Measurements from ENCODE around the gene CDK8. TPM values are rescaled to one million over a fixed set of nuclear protein-coding genes. Genes with fewer than 3 reads are reported as not detected.

CDK8 gene
- total and polyA plus RNA-seq, 2 donors (not counting 3 experiments of a cell fraction or from before 2014, with no cell fraction given), result 12.2 to 13.3 TPM

DNA sequence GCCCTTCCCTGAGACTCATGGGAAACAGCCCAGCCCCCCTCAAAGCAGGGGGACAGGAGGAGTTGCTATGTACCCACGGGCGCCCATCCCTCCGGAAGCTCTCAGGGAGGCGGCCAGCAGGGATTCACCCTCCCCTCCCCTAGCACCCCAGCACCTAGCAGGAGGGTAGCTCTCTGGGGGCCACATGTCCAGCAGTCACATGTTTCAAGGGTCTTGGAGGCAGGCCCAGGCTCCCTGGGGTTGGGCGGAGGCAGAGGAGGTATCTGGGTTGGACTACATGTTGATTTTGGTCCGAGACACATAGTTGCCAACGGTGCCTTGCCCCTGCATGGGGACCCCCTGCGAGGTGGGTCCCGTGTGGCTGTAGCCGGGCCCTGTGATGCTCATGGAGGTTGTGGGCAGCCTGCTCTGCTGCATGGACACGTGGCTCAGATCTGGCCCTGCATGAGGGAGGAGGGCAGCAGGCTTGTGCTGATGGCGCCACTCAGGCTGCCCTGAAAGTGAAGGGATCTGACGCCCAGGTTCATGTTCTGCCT lies 24.8 kb upstream of the CDK8 start:
- DNase-seq (ENCODE audit: low read depth, low spot score) (no peak), FAIRE-seq (no peak)
- no peak overlapping the region for H3K4me2 ChIP-seq (ENCODE audit: insufficient read depth, low read length)
- H3K9ac ChIP-seq (replicated peaks; ENCODE audit: extremely low read depth, insufficient read depth, low read length), result no peak overlapping the region
- H3K79me2 ChIP-seq (ENCODE audit: control insufficient read depth, insufficient read depth, low read length), result no peaks in the 10 kb centered on the region
- intact Hi-C loops (cut with micrococcal nuclease) (loop anchor here (10.0 kb wide), 1 partner anchor 214 kb away; no protein-coding TSS in a partner anchor), dilution Hi-C loops (cut with MboI; ENCODE audit: extremely low pct_ligation_motif_present, low sequenced_read_pairs) (no loop called here)
- H3K4me3 ChIP-seq (replicated peaks in 1 of 3; ENCODE audit: insufficient read depth in 1 of 3, low read depth in 1 of 3, low read length in 3 of 3), result no peak overlapping the region
- CTCF ChIA-PET, result no interaction called here
- no peak for TF ChIP-seq POLR2AphosphoS5 (IDR thresholded peaks at IDR 0.05; ENCODE audit: insufficient read depth, low read depth, low read length)
- TF ChIP-seq JUN (IDR thresholded peaks at IDR 0.05; ENCODE audit: borderline replicate concordance, insufficient read depth, insufficient read length, low read depth), result no peak
- no peak for TF ChIP-seq GATA2 (IDR thresholded peaks at IDR 0.05; ENCODE audit: insufficient read depth, insufficient read length, low read depth, low read length)
- no peak for TF ChIP-seq EZH2 (IDR thresholded peaks at IDR 0.05; ENCODE audit: borderline replicate concordance, low read depth, low read length, severe bottlenecking)
- no peak for TF ChIP-seq FOS (IDR thresholded peaks at IDR 0.05; ENCODE audit: borderline replicate concordance, insufficient read depth, low read length)
- no peak for TF ChIP-seq MAX (IDR thresholded peaks at IDR 0.05; ENCODE audit: insufficient read depth, insufficient read length)
- TF ChIP-seq, protein P1, sequence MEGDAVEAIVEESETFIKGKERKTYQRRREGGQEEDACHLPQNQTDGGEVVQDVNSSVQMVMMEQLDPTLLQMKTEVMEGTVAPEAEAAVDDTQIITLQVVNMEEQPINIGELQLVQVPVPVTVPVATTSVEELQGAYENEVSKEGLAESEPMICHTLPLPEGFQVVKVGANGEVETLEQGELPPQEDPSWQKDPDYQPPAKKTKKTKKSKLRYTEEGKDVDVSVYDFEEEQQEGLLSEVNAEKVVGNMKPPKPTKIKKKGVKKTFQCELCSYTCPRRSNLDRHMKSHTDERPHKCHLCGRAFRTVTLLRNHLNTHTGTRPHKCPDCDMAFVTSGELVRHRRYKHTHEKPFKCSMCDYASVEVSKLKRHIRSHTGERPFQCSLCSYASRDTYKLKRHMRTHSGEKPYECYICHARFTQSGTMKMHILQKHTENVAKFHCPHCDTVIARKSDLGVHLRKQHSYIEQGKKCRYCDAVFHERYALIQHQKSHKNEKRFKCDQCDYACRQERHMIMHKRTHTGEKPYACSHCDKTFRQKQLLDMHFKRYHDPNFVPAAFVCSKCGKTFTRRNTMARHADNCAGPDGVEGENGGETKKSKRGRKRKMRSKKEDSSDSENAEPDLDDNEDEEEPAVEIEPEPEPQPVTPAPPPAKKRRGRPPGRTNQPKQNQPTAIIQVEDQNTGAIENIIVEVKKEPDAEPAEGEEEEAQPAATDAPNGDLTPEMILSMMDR (IDR thresholded peaks at IDR 0.05; ENCODE audit: extremely low read depth in 1 of 2, insufficient read depth in 1 of 2, low read depth in 1 of 2, low read length in 2 of 2), result no peak
- TF ChIP-seq MYC (IDR thresholded peaks at IDR 0.05; ENCODE audit: low read depth, low read length), result no peak
- TF ChIP-seq POLR2A (IDR thresholded peaks at IDR 0.05; ENCODE audit: low read depth, low read length), result no peak
- H3K36me3 ChIP-seq (ENCODE audit: control insufficient read depth in 2 of 2, extremely low read depth in 1 of 2, insufficient read depth in 2 of 2, low read length in 2 of 2), result no peaks in the 10 kb centered on the region
- H4K20me1 ChIP-seq (replicated peaks; ENCODE audit: control insufficient read depth, extremely low read depth, insufficient read depth, low read length), result no peaks in the 10 kb centered on the region
- no peak overlapping the region for H3K27ac ChIP-seq (ENCODE audit: insufficient read depth, low read depth, low read length)
- H3K9me1 ChIP-seq (replicated peaks; ENCODE audit: control insufficient read depth, extremely low read depth, insufficient read depth, low read length), result no peaks in the 10 kb centered on the region
- no peaks in the 10 kb centered on the region for H3K4me1 ChIP-seq (ENCODE audit: control insufficient read depth, extremely low read depth, insufficient read depth, low read length)
- H2AFZ ChIP-seq (ENCODE audit: low read depth, low read length), result no peak overlapping the region
- H3K27me3 ChIP-seq (ENCODE audit: control insufficient read depth in 2 of 2, insufficient read depth in 2 of 2, low read length in 2 of 2), result peaks cover 2 to 15% of the 10 kb centered on the region in 2 experiments
- no peaks in the 10 kb centered on the region for H3K9me3 ChIP-seq (replicated peaks; ENCODE audit: control insufficient read depth, insufficient read depth, low read length)
- no TSS peak for BruUV-seq (replicated peaks)
- POLR2A ChIA-PET, result no interaction called here
